ENCODE results near the gene ENTPD8.
"Not testable (repeated sequence)": the region's sequence is repeated elsewhere in the genome, so short reads cannot be mapped to it uniquely, and the experiment has no call there.

Gene ENTPD8

GRCh38 chr9:137475666-137476065, 34.5 kb upstream of the ENTPD8 start:
- no peak for DNase-seq

DNA sequence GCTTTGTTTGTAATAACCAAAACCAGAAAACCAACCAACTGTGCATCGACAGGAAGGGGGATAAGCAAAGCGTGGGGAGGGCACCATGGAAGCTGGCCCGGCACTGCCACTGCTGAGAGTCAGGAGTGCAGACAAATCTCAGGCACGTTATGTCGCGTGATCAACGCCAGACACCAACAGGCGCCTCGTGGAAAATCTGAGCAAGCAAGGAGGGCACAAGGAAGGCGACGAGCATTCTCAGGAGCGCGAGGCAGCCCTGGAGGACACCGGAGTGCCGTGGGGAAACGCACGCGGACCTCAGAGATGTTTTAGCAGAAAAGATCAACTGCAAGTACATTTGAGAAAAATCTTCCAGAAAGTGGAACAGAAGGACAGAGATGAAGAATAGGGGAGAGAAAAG, 33.1 kb upstream of the ENTPD8 start:
- no peak for DNase-seq

DNA sequence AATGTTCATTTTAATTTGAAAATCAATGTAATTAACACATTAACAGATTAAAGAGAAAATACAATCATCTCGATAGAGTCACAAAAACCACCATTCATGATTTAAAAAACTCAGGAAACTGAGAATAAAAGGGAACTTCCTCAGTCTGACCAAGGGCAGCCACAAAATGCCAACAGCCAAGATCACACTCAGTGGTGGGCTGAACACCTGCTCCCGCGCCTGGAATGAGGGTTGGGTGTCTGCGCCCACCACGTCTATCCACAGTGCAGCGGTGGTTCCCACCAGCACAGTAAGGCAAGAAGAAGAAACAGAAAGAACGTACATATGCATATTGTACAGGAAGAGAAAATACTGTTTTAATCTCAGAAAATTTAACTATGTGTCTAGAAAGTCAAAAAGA, 29.6 kb upstream of the ENTPD8 start:
- DNase-seq, result no peak

DNA sequence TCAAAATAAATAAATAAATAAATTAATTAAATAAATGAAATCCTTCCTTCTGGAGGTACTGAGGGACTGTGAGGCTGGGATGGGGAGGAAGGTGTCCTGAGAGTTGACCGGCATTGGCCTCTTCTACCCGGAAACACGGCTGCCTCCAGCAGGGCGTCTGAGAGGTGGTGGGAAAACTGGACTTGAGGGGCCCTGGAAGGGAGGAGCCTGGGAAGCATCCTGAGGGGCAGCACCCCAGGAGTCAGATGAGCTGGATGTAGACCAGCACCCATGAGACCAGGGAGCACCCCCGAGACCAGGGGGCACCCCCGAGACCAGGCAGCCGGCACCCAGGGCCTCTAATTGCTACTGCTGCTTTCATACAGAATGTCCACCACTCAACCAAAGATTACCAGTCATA, 26.7 kb upstream of the ENTPD8 start:
- DNase-seq, result no peak

- DNase-seq, result no peak
Measured at GRCh38 chr9:137467161-137467581, 26.0 kb upstream of the ENTPD8 start.

DNA sequence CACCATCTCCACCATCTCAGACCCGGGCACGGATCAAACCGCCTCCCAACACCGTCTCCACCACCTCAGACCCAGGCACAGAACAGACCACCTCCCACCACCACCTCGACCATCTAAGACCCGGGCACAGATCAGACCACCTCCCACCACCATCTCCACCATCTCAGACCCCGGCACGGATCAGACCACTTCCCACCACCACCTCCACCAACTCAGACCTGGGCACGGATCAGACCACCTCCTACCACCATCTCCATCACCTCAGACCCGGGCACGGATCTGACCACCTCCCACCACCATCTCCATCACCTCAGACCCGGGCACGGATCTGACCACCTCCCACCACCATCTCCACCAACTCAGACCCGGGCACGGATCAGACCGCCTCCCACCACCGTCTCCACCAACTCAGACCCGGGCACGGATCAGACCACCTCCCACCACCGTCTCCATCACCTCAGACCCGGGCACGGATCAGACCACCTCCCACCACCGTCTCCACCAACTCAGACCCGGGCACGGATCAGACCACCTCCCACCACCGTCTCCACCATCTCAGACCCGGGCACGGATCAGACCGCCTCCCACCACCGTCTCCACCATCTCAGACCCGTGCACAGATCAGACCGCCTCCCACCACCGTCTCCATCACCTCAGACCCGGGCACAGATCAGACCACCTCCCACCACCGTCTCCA, 25.4 kb upstream of the ENTPD8 start:
- DNase-seq, result not testable (repeated sequence)

GRCh38 chr9:137465720-137466388, 24.7 kb upstream of the ENTPD8 start:
- DNase-seq, result no peak

- no peak for DNase-seq
Measured at GRCh38 chr9:137465000-137465719, 24.0 kb upstream of the ENTPD8 start.

DNA sequence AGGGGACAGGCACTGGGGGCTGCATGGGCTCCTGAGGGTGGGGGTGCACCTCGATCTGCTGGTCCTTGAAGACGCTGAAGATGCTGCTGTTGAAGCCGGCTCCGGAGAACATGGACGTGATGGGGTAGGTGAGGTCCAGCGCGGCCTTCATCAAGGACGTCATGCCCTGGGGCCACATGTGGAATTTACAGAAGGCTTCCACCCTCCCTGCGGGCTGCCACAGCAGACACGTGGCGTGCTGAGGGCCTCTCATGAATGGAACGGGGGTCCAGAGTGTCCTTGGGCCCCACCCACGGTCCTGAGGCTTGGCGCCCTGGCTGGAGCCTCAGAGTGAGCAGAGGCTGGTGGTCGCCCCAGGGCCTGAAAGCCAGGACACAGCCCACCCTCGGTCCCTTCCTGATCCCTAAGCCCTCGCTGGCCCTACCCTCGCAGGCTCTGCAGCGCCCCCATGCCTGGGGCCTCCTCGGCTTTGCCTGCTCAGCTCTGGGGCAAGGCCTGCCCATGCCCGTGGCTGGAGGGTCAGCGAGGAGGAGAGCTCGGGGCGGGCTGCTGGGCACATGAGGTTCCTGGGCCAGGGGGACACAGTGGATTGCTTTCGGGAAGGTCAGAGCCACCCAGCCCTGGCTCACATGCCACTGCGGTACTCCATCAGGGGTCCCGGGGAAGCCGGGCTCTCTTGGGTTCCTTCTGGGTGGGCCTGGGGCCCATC, 23.3 kb upstream of the ENTPD8 start:
- no peak for DNase-seq

- DNase-seq, result no peak
Measured at GRCh38 chr9:137463931-137464290, 22.8 kb upstream of the ENTPD8 start.

DNA sequence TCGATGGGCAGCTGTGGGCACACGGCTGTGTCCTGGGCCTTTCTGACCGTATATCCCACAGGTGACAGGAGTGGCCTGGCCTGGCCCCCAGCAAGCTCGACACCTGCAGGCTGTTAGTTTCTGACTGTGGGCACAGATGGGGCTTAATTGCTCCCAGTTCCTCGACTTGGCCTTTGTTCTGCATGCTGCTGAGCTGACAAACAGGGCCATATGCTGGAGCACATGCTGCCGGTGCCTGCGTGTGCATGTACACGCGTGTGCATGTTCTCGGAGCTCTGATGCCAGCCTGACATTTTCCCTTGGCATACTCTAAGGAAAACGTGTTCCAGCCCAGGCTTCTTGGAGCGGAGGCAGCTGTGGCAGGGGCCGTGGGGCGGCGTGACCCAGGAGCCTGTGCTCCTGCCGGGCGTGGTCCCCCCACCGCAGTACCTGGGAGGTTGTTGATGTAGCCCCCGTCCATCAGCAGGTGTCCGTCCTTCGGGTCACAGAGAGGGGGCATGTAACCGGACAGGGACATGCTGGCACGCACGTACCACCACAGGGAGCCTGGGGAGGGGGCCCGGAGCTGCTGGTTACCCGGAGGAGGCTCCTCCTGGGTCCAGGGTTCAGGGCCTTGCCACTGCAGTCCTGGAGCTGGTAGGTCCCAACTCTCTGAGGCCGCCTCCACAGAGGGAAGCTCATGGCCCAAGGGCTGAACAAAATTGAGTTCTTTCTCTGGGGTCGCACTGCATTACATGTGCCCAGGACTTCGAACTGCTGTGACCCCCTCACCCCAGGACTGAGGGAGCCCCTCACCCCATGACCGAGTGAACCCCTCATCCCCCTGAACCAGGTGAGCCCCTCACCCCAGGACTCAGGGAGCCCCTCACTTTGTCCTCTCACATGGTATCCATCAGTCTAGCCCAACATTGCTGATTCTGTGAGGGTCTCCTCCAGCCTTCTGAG, 22.1 kb upstream of the ENTPD8 start:
- DNase-seq, result no peak

- no peak for DNase-seq
Measured at GRCh38 chr9:137462396-137462985, 21.3 kb upstream of the ENTPD8 start.

- DNase-seq, result peak; percentile 77
Measured at GRCh38 chr9:137461663-137462395, 20.7 kb upstream of the ENTPD8 start.

DNA sequence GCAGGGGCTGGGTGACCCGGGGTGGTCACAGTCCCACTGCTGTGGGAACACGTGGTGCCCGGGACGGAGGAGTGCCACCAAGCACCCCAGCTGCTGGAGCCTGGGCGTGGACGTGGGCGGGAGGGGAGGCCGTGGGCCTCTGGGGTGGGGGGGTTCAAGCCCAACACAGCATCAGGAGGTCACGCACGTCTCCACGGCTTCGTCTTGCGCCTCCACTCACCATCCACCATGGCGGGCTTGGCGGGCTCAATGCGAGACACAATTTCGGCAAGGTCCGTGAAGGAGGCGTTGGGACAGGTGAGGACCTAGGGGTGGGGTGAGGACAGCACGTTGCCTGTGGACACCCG, 20.1 kb upstream of the ENTPD8 start:
- no peak for DNase-seq

- DNase-seq, result no peak
Measured at GRCh38 chr9:137460363-137461315, 19.5 kb upstream of the ENTPD8 start.

DNA sequence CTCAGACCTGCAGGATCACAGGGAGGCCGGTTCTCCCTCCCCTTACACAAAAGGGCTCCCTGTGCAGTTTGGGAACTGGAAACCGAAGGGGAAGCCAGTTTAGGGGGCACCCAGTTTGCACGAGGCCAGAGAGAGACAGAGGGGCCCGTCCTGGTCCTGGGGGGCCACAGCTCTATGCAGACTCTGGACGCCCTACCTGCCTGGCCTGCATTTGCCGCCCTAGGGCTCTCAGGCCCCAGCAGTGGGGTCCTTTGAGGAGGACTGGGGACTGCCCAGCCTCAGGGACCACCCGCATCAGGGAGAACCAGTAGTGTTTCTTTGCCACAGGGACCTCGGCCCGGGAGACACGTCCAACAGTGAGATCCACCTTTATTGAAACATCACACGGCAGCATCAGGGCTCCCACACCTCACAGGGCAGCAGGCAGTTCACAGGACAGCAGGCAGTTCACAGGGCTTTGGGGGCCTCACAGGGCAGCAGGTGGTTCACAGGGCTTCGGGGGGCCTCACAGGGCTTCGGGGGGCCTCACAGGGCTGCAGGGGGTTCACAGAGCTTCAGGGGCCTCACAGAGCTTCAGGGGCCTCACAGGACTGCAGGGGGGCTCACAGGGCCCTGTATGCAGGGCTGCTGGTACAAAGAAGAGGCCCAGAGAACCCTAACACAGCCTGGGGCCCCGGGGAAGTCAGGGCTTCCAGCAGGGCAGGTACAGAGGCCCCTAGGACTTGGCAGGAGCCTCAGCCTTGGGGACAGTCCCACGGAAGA, 18.6 kb upstream of the ENTPD8 start:
- no peak for DNase-seq

GRCh38 chr9:137459152-137459600, 18.0 kb upstream of the ENTPD8 start, which contains the start of gene NSMF:
NSMF (minus strand) TSS chr9:137459334; CDS start chr9:137459102, 232 bp downstream.
- DNase-seq, result peak; percentile 92

DNA sequence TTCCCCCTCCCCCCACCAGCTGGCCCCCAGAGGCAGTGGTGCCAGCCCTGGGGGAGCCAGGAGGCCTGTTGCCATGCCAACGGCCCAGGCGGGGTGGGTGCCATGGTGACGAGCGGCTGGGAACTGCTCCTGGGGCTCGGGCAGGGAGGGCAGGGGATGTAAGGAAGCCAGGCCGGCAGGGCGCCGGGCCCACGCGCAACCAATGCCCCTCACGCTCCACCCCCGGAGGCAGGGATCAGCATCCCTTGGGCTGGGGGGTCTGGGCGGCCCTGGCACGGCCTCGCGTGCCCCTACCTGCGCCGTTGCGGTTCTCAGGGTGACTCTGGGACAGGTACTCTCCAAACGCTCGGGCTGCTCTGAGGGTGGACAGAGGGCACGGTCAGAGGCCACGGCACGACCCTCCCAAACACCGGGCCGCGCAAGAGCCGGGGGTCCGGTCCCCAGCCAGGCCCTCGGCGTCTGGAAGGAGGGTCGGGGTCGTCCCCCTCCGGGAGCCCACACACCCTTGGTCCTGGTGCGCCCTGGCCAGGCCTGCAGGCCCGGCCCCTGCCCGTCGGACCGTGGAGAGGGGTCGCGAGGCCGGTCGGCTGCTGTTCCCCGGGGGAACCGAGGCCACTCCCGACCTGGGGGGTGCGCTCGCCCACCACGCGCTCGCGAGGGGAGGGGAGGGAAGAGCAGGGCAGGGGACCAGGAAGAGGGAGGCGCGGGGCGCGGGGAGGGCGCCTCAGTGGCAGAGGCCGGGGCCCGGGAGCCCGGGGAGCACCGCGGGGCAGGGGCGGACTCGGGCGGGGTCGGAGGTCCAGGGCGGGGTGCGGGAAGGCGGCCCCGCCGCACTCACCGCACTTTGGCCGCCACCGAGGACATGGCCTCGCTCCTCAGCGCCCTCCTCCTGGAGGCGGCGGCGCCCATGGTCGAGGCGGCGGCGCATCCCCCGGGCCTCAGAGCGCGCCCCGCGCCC, 17.3 kb upstream of the ENTPD8 start:
- no peak for DNase-seq

Data from activated effector memory CD4-positive, alpha-beta T cell treated with Interleukin-2 at 50 U/mL for 16 hours (primary cell).